HG03135 (cell line): ENCODE data around the gene VTI1A.
"Not testable (repeated sequence)": the region's sequence is repeated elsewhere in the genome, so short reads cannot be mapped to it uniquely, and the experiment has no call there.

Experiments used
- ATAC-seq: cut with Tn5 transposase; IDR thresholded peaks from one replicate; pipeline ENCODE4 v1.9.1; 2021; ENCODE audit warnings: mild to moderate bottlenecking, moderate library complexity; ENCODE audit not compliant: unreplicated experiment

Gene VTI1A

GRCh38 chr10:112536663-112537062, 89.6 kb downstream of the VTI1A start:
- no peak for ATAC-seq

- no peak for ATAC-seq
Measured at GRCh38 chr10:112538168-112538567, 91.2 kb downstream of the VTI1A start.

GRCh38 chr10:112539340-112539739, 92.3 kb downstream of the VTI1A start:
- no peak for ATAC-seq

GRCh38 chr10:112542823-112543222, 95.8 kb downstream of the VTI1A start:
- not testable (repeated sequence) for ATAC-seq

- ATAC-seq: no peak
Measured at GRCh38 chr10:112546474-112546873, 99.5 kb downstream of the VTI1A start.

GRCh38 chr10:112548535-112549276, 101.7 kb downstream of the VTI1A start:
- no peak for ATAC-seq

GRCh38 chr10:112552593-112553110, 105.6 kb downstream of the VTI1A start:
- ATAC-seq: no peak

- no peak for ATAC-seq
Measured at GRCh38 chr10:112553315-112553714, 106.3 kb downstream of the VTI1A start.

- ATAC-seq: no peak
Measured at GRCh38 chr10:112554263-112554662, 107.2 kb downstream of the VTI1A start.

GRCh38 chr10:112557197-112557596, 110.2 kb downstream of the VTI1A start:
- ATAC-seq: no peak

- ATAC-seq: no peak
Measured at GRCh38 chr10:112558476-112559142, 111.6 kb downstream of the VTI1A start.

GRCh38 chr10:112559349-112559748, 112.3 kb downstream of the VTI1A start:
- no peak for ATAC-seq

GRCh38 chr10:112562122-112562521, 115.1 kb downstream of the VTI1A start:
- ATAC-seq: no peak

GRCh38 chr10:112562809-112563663, 116.0 kb downstream of the VTI1A start:
- ATAC-seq: no peak

- ATAC-seq: no peak
Measured at GRCh38 chr10:112564337-112564736, 117.3 kb downstream of the VTI1A start.

- no peak for ATAC-seq
Measured at GRCh38 chr10:112565434-112566053, 118.5 kb downstream of the VTI1A start.

- no peak for ATAC-seq
Measured at GRCh38 chr10:112570585-112570984, 123.6 kb downstream of the VTI1A start.

GRCh38 chr10:112579578-112579977, 132.6 kb downstream of the VTI1A start:
- ATAC-seq: no peak

GRCh38 chr10:112580267-112580666, 133.3 kb downstream of the VTI1A start:
- no peak for ATAC-seq

GRCh38 chr10:112581921-112582320, 134.9 kb downstream of the VTI1A start:
- no peak for ATAC-seq
